ENCODE results near the gene TRIML1. TPM values are rescaled to one million over a fixed set of nuclear protein-coding genes. Genes with fewer than 3 reads are reported as not detected.

The TRIML1 gene
- total RNA-seq, 2 donors from 2014 or later: not detected

GRCh38 chr4:188146618-188147017 is 7.4 kb downstream of the TRIML1 start:
- Histone ChIP-seq H3K27ac (ENCODE audit: low read depth, low read length) (no peak overlapping the region), H3K36me3 (ENCODE audit: control insufficient read depth, insufficient read depth, low read length) (no peaks in the 10 kb centered on the region), H3K4me1 (ENCODE audit: control insufficient read depth, insufficient read depth, low read length) (no peaks in the 10 kb centered on the region), H3K27me3 (ENCODE audit: control insufficient read depth, insufficient read depth, low read length, poor library complexity, severe bottlenecking) (no peaks in the 10 kb centered on the region), H3K9ac (ENCODE audit: extremely low read depth, low read length, poor library complexity, severe bottlenecking) (no peak overlapping the region), H3K4me3 (ENCODE audit: low read length) (no peak overlapping the region), H3K9me3 (ENCODE audit: control insufficient read depth, low read length) (peaks cover 3% of the 10 kb centered on the region)
- TF ChIP-seq CTCF (conservative IDR thresholded peaks at IDR 0.05): no peak
- peaks cover 6% of the 10 kb centered on the region for H3K9me3 Mint-ChIP-seq
- DNase-seq: no peak
- no peaks in the 10 kb centered on the region for H3K4me1 Mint-ChIP-seq
- no peak overlapping the region for H3K27ac Mint-ChIP-seq
- H3K27me3 Mint-ChIP-seq (ENCODE audit: insufficient read depth): no peaks in the 10 kb centered on the region
- H3K4me3 Mint-ChIP-seq: no peak overlapping the region
- 92 to 95% methylated on average over 6 to 11 of the region's 11 CpGs for WGBS, 2 experiments (ENCODE audit: insufficient coverage in 1 of 2, insufficient read length in 1 of 2)
- no peaks in the 10 kb centered on the region for H3K36me3 Mint-ChIP-seq (ENCODE audit: low read depth)

- Mint-ChIP-seq H3K9me3 (peaks cover 6% of the 10 kb centered on the region), H3K4me3 (no peak overlapping the region)
- WGBS, 2 experiments (ENCODE audit: insufficient coverage in 1 of 2, insufficient read length in 1 of 2): 88 to 94% methylated on average over 3 to 11 of the region's 11 CpGs
These were observed 7.9 kb downstream of the TRIML1 start for GRCh38 chr4:188147176-188147575.

GRCh38 chr4:188147776-188148175 is 8.5 kb downstream of the TRIML1 start:
- Mint-ChIP-seq H3K27ac (no peak overlapping the region), H3K4me1 (no peaks in the 10 kb centered on the region), H3K4me3 (no peak overlapping the region), H3K36me3 (ENCODE audit: low read depth) (no peaks in the 10 kb centered on the region), H3K27me3 (ENCODE audit: insufficient read depth) (no peaks in the 10 kb centered on the region), H3K9me3 (peaks cover 6% of the 10 kb centered on the region)
- H3K4me1 ChIP-seq (ENCODE audit: control insufficient read depth, insufficient read depth, low read length): no peaks in the 10 kb centered on the region
- no peak overlapping the region for H3K4me3 ChIP-seq (ENCODE audit: low read length)
- no peak for TF ChIP-seq CTCF (conservative IDR thresholded peaks at IDR 0.05)
- H3K27me3 ChIP-seq (ENCODE audit: control insufficient read depth, insufficient read depth, low read length, poor library complexity, severe bottlenecking): no peaks in the 10 kb centered on the region
- DNase-seq: no peak
- no peak overlapping the region for H3K27ac ChIP-seq (ENCODE audit: low read depth, low read length)
- no peak overlapping the region for H3K9ac ChIP-seq (ENCODE audit: extremely low read depth, low read length, poor library complexity, severe bottlenecking)
- H3K9me3 ChIP-seq (ENCODE audit: control insufficient read depth, low read length): peaks cover 3% of the 10 kb centered on the region
- no peaks in the 10 kb centered on the region for H3K36me3 ChIP-seq (ENCODE audit: control insufficient read depth, insufficient read depth, low read length)
- WGBS, 2 experiments (ENCODE audit: insufficient coverage in 1 of 2, insufficient read length in 1 of 2): 90 to 93% methylated on average over 5 to 6 of the region's 6 CpGs

More at GRCh38 chr4:188147176-188147575, 7.9 kb downstream of the TRIML1 start:
- H3K4me1 ChIP-seq (ENCODE audit: control insufficient read depth, insufficient read depth, low read length): no peaks in the 10 kb centered on the region
- no peak for DNase-seq
- no peak overlapping the region for H3K9ac ChIP-seq (ENCODE audit: extremely low read depth, low read length, poor library complexity, severe bottlenecking)
- no peaks in the 10 kb centered on the region for H3K36me3 ChIP-seq (ENCODE audit: control insufficient read depth, insufficient read depth, low read length)
- H3K9me3 ChIP-seq (ENCODE audit: control insufficient read depth, low read length): peaks cover 3% of the 10 kb centered on the region
- no peak overlapping the region for H3K27ac ChIP-seq (ENCODE audit: low read depth, low read length)
- Mint-ChIP-seq H3K36me3 (ENCODE audit: low read depth) (no peaks in the 10 kb centered on the region), H3K27ac (no peak overlapping the region), H3K27me3 (ENCODE audit: insufficient read depth) (no peaks in the 10 kb centered on the region), H3K4me1 (no peaks in the 10 kb centered on the region)
- H3K27me3 ChIP-seq (ENCODE audit: control insufficient read depth, insufficient read depth, low read length, poor library complexity, severe bottlenecking): no peaks in the 10 kb centered on the region
- H3K4me3 ChIP-seq (ENCODE audit: low read length): no peak overlapping the region
- no peak for TF ChIP-seq CTCF (conservative IDR thresholded peaks at IDR 0.05)

Measured in endodermal cell (in vitro differentiated cells).